IPS-15b (cell line): Measurements from ENCODE around the gene AGAP1.

Experiments used
- H3K27me3 ChIP-seq: one replicate; pipeline ENCODE4 v1.6.1; 2013; ENCODE audit warnings: low read length; ENCODE audit not compliant: control insufficient read depth, insufficient read depth
- H3K36me3 ChIP-seq: one replicate; pipeline ENCODE4 v1.6.1; 2013; ENCODE audit warnings: low read length; ENCODE audit not compliant: control insufficient read depth, insufficient read depth
- H3K4me1 ChIP-seq: one replicate; pipeline ENCODE4 v1.6.1; 2013; ENCODE audit warnings: mild to moderate bottlenecking, low read length; ENCODE audit not compliant: control insufficient read depth, insufficient read depth
- H3K4me3 ChIP-seq: one replicate; pipeline ENCODE4 v1.5.1; 2013; ENCODE audit warnings: low read depth, low read length
- H3K9ac ChIP-seq: one replicate; pipeline ENCODE4 v1.6.1; 2013; ENCODE audit warnings: low read depth, mild to moderate bottlenecking, low read length
- H3K9me3 ChIP-seq: one replicate; pipeline ENCODE4 v1.6.1; 2013; ENCODE audit warnings: mild to moderate bottlenecking, low read length; ENCODE audit not compliant: control insufficient read depth, insufficient read depth

Gene AGAP1

DNA sequence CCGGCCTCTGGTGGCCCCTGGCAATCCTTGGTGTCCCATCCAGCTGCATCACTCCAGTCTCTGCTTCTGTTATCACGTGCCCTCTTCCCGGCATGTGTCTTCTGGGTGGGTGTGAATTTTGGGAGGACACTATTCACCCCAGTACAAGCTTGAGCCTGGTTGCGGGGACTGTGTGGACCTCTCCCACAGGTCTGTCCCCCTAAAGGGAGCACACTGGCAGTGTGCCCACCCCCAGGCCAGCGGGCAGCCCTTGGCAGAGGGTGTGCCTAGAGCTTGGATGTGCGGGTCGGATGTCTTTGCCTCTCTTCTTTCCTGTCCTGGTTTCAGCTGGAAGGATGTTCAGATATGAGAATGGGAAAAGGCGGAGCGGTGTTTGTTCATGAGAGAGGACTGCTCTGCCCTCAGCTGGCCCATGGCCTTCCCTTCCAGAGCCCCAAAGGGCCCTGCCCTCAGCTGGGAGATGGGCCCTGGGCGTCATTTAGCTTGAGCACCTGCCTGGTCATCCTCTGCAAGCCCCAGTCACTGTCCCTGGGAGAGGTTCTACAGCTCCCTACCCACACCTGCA is 73.2 kb downstream of the AGAP1 start:
- Histone ChIP-seq H3K9me3 (no peaks in the 10 kb centered on the region), H3K27me3 (no peaks in the 10 kb centered on the region), H3K9ac (no peak overlapping the region), H3K36me3 (no peaks in the 10 kb centered on the region), H3K4me1 (no peaks in the 10 kb centered on the region), H3K4me3 (no peak overlapping the region)

DNA sequence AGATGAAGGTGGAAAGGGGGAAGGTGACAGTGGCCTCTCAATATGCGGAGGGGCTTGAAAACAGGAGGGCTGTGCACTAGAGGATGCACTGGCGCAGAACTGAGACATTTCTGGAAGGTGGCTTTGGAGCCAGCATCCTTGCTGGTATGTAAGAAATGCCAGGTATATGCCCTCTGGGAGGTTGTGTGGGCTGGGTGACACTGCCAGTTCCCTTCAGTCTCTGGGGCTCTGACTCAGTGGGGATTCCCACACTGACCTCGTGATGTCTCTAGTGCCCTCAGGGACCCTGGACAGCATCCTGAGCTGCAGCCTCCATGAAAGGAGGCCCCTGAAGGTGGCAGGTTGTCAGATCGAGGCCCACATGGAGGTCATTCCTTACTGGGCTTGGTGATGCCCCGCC is 74.0 kb downstream of the AGAP1 start:
- H3K27me3 ChIP-seq = no peaks in the 10 kb centered on the region
- H3K9ac ChIP-seq = no peak overlapping the region
- H3K9me3 ChIP-seq = no peaks in the 10 kb centered on the region
- no peaks in the 10 kb centered on the region for H3K36me3 ChIP-seq
- H3K4me1 ChIP-seq = peaks cover 4% of the 10 kb centered on the region
- no peak overlapping the region for H3K4me3 ChIP-seq

DNA sequence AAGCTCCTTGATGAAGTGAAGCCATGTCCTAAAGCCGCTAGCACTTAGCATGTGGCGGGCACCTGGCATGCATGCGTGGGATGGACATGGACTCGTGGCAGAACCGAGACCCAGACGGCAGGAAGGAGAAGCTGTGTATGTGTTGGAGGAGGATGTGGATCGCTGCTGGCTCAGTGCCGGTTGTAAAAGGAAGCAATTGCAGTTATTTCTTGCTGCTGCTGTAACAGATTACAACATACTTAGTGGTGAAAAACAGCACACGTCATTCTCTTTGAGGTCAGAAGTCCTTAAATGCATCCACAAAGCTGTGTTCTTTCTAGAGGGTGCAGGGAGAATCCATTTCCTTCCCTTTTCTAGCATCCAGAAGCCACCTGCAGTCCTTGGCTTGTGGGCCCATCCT is 74.6 kb downstream of the AGAP1 start:
- no peaks in the 10 kb centered on the region for H3K36me3 ChIP-seq
- no peak overlapping the region for H3K9ac ChIP-seq
- peaks cover 4% of the 10 kb centered on the region for H3K4me1 ChIP-seq
- H3K9me3 ChIP-seq = no peaks in the 10 kb centered on the region
- no peaks in the 10 kb centered on the region for H3K27me3 ChIP-seq
- no peak overlapping the region for H3K4me3 ChIP-seq

DNA sequence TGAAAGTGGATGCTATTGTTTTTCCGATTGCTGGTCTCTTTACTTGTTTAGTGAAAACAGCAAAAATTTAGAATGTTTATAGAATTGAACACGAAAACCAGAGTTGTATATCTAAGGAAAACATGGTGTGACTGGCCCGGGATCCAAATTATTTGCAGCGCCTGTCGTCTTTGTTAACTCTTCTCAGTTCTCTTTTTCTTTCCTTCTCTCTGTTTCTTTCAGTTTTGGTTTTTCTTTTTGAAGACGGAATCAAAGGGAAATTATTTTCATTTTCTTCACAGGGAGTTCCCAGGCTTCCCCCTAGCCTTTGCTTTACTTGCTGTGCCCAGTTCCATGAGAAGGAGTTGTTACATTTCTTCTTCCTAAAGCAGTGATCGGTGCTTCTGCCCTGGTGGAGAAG is 76.0 kb downstream of the AGAP1 start:
- no peak overlapping the region for H3K9ac ChIP-seq
- H3K9me3 ChIP-seq = no peaks in the 10 kb centered on the region
- H3K4me3 ChIP-seq = no peak overlapping the region
- H3K36me3 ChIP-seq = no peaks in the 10 kb centered on the region
- H3K27me3 ChIP-seq = no peaks in the 10 kb centered on the region
- peaks cover 6% of the 10 kb centered on the region for H3K4me1 ChIP-seq

DNA sequence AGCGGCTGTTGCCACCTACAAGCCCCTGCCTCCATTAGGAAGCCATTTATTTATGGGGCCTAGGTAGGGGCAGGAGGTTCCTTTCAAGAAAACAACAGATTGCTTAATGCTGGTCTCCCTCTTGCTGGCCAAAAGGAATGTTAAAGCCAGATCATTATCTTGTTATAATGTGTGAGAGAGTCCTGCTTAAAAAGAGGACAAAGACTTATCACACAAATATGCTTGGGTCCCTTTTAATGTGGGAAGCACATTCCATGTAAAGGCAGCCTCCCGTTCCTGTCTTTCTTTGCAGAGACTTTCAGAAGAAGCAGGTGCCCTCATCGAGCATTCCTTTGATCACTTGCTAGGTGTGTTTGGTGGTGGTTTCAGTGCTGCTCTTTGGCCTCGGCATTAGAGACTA is 76.4 kb downstream of the AGAP1 start:
- peaks cover 6% of the 10 kb centered on the region for H3K4me1 ChIP-seq
- H3K9ac ChIP-seq = no peak overlapping the region
- no peak overlapping the region for H3K4me3 ChIP-seq
- H3K27me3 ChIP-seq = no peaks in the 10 kb centered on the region
- no peaks in the 10 kb centered on the region for H3K36me3 ChIP-seq
- no peaks in the 10 kb centered on the region for H3K9me3 ChIP-seq

DNA sequence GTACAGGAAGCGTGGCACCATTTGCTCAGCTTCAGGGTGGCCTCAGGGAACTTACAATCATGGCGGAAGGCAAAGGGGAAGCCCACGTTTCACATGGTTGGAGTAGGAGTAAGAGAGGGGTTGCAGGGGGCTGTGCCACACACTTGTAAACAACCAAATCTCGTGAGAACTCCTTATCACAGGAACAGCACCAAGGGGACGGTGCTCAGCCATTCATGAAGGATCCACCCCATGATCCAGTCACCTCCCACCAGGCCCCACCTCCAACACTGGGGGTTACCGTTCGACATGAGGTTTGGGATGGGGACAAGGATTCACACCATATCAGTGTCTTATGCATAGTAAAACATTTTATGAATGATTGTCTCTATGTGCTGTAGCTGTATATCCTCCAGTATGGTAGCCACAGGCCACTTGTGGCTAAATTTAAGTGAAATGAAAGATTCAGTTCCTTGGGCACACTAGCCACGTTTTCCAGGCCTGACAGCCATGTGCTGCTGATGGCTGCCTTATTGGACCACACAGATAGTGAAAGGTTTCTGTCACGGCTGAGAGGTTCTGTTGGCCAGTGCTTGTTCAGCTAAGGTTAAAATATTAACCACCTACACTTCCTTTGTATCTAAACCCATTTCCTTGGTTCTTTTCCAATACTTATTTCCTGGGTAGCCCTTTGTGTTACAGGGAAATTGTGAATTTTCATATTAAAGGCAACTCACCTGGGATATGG is 77.3 kb downstream of the AGAP1 start:
- no peaks in the 10 kb centered on the region for H3K27me3 ChIP-seq
- no peaks in the 10 kb centered on the region for H3K9me3 ChIP-seq
- H3K4me3 ChIP-seq = no peak overlapping the region
- no peak overlapping the region for H3K9ac ChIP-seq
- H3K36me3 ChIP-seq = no peaks in the 10 kb centered on the region
- H3K4me1 ChIP-seq = peaks cover 6% of the 10 kb centered on the region

DNA sequence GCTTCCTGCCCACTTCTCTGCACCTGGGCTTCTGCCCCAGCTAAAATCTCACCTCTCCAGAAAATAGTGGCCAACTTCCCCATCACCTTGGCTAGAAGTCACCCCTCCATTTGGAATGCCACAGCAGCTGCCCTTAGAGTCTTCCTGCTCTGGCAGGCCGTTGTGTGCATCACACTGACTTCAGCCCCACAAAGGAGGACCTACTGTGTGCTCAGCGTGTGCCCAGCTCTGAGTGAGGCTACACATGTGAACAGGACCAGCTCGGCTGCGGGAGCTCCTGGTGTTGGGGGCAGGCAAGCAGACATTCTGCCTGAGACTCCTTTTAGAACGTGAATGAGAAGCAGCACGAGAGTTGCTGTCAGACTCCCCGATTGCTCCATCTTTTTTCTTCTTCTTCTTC is 78.7 kb downstream of the AGAP1 start:
- Histone ChIP-seq H3K36me3 (no peaks in the 10 kb centered on the region), H3K9me3 (no peaks in the 10 kb centered on the region), H3K4me1 (peaks cover 9% of the 10 kb centered on the region), H3K4me3 (no peak overlapping the region), H3K27me3 (no peaks in the 10 kb centered on the region), H3K9ac (no peak overlapping the region)

DNA sequence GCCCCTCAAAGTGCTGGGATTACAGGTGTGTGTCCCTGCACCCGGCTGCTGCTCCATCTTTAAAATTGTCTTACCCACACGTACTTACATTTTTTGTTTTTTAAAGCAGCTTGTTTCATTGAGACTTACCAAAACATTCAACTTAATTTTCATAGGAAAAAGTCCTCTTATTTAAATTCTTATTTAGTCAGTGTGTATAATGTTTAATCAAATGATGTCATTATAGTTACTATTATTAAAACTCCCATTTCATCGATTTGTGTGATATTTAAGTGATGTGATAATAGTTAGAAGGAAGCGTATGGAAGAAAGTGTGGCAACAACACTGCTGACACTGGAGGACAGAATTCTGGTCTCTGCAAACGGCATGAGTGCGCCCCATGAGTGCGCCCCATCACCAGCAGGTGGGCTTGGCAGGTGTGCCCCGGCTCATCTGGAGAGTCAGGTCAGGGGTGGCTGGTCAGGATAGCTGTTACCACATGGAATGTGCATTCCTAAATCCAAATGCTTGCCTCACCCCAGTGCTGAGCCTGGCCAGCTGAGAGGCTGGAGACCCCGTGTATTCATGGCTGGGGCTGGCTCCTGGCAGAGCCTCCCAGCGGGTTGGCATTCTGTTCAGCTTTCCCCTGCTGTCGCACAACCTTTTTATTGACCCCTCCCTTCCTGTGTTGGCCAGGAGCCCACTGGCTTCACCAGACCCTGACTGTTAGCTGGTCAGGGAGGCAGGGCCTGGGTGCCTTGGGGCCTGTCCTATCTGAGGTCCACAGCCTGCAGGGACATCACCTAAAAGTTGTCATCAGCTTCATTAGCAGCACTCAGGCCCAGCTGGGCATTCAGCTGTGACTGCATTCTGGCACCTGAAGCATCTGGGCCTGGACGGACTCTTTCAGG is 79.7 kb downstream of the AGAP1 start:
- Histone ChIP-seq H3K9ac (no peak overlapping the region), H3K4me3 (no peak overlapping the region), H3K9me3 (no peaks in the 10 kb centered on the region), H3K36me3 (no peaks in the 10 kb centered on the region), H3K27me3 (no peaks in the 10 kb centered on the region), H3K4me1 (peaks cover 15% of the 10 kb centered on the region)

DNA sequence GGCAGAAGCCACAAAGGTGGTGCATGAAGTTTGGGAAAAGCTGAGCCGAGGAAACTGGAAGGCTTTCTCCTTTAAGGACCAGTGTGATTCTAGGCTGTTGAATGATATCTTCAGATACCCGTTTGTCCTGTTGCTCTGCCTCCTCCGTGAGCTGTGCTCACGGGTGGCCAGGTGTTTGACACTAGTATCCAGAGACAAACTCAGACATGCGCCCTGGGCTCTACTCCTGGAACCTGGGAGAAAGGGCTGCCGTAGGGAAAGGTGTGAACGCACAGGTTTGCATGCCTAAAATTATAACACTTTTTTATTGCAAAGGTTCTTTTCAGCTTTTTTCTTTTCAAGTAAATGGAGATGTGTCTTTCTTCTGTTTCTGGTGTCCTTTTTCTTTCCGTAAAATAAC is 81.6 kb downstream of the AGAP1 start:
- Histone ChIP-seq H3K36me3 (no peaks in the 10 kb centered on the region), H3K4me1 (peaks cover 15% of the 10 kb centered on the region), H3K4me3 (no peak overlapping the region), H3K9me3 (no peaks in the 10 kb centered on the region), H3K9ac (no peak overlapping the region), H3K27me3 (no peaks in the 10 kb centered on the region)

DNA sequence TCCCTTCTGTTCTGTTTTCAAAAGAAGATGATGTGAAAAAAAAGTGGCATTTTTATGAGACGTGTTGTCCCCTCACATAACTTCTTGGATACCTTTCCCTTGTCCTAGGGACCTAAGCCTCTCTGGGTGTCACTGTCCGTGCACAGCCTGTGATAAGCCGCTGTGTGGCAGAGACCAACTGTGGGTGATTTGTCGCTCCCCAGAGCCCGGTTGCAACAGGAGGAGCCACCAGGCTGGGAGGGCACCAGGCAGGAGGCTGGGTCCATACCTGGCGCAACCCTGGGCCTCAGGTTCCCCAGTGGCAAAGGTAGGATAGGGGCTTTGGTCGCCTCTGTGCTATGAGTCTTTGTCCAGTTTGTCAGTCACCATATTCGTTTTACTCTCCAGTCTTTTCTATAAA is 82.1 kb downstream of the AGAP1 start:
- no peaks in the 10 kb centered on the region for H3K9me3 ChIP-seq
- peaks cover 19% of the 10 kb centered on the region for H3K4me1 ChIP-seq
- no peaks in the 10 kb centered on the region for H3K27me3 ChIP-seq
- no peaks in the 10 kb centered on the region for H3K36me3 ChIP-seq
- H3K9ac ChIP-seq = no peak overlapping the region
- H3K4me3 ChIP-seq = no peak overlapping the region

DNA sequence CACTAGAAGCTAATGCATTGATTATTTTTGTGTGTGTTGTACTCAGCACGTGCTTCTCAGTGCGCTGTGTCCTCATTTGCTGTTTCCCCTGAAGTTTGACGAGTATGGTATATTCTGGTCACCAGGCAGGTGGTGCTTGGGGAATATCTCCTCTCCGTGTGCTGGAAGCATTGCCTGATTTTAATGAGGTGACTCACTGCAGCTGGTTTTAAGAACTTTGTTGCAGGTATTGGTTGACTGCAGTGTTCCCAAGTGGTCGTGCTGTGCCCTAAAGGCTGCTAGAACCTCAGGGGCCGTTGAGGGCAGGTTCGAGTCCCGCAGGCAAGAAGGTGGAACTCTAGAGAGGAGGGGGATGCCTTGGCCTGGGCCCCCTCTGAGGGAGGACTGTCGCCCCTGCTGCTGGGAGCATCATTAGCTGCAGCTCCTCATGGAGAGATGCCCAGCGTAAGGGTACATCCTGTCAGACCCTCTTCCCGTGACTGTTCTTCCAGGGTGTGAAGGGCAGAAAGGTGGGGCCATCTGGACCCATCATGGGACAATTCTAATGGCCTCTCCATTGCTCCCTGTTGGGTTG is 82.6 kb downstream of the AGAP1 start:
- Histone ChIP-seq H3K4me3 (no peak overlapping the region), H3K4me1 (peaks cover 19% of the 10 kb centered on the region), H3K9me3 (no peaks in the 10 kb centered on the region), H3K27me3 (no peaks in the 10 kb centered on the region), H3K36me3 (no peaks in the 10 kb centered on the region), H3K9ac (no peak overlapping the region)
